ENCODE results near the gene ING2.
"Not testable (repeated sequence)": the region's sequence is repeated elsewhere in the genome, so short reads cannot be mapped to it uniquely, and the experiment has no call there.

The ING2 gene, protein sequence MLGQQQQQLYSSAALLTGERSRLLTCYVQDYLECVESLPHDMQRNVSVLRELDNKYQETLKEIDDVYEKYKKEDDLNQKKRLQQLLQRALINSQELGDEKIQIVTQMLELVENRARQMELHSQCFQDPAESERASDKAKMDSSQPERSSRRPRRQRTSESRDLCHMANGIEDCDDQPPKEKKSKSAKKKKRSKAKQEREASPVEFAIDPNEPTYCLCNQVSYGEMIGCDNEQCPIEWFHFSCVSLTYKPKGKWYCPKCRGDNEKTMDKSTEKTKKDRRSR

DNA sequence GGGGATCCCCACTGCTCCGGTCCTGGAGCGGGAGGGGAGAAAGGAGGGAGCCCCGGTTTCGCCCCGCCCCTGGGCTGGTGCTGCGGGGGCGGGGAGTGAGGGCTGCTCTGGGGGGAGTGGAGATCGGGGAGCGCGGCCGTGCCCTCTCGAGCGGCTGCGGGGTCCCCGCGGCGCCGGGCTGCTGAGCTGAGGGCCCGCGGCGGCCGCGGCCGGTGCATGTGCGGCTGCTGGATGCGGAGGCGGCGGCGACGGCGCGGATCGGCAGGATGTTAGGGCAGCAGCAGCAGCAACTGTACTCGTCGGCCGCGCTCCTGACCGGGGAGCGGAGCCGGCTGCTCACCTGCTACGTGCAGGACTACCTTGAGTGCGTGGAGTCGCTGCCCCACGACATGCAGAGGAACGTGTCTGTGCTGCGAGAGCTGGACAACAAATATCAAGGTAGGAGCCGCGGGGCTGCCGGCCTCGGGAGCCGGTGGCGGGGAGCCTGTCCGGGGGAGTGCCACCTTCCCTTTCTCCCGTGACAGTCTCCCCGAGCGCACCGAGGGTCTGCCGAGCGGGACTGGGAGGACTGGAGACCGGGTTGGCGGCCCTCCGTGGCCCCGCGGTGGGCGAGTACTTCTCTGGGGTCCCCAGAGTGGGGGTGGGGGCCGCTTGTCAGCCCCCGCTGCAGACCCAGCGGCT lies at the start of gene ING2:
Gene ING2, plus strand, starts transcription at position 129 of the 681 bp plus-strand sequence. Its CDS starts 138 bp downstream, at position 267.
- DNase-seq, result peak; percentile 68

DNA sequence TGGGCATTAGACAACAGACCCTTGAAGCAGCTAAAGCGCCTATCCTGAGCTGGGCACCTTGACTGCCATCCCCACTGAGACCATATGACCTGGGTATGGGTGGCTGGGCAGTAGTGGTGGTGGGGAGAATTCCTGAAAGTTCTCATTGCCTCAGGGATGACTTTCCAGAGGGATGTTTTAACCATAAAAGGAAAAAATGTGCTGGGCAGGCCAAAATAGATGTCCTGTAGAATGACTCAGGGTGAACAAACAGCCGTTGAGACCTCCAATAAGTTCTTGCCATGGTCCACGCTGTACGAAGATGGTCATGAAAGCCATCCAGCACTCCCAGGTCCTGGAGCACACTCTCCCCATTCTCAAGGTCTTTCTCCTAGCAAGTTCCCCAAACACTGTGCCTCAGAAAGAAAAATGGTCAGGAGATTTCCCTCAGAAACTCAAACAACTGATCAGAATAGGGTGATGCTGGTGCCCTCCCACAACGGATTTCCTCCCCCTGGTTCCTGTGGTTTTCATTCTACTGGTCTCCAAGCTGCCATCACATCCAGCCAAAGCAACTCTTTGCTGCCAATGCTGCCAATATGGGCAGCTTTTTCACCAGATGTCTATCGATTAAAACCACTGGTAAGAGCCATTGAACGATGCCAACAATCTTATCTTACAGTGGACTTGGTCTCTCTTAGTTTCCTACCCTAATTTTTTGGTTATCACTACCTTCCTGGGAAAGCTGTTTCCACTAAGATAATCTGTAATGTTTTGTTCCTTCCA lies 49.2 kb upstream of the ING2 start:
- DNase-seq, result peak; percentile 47

DNA sequence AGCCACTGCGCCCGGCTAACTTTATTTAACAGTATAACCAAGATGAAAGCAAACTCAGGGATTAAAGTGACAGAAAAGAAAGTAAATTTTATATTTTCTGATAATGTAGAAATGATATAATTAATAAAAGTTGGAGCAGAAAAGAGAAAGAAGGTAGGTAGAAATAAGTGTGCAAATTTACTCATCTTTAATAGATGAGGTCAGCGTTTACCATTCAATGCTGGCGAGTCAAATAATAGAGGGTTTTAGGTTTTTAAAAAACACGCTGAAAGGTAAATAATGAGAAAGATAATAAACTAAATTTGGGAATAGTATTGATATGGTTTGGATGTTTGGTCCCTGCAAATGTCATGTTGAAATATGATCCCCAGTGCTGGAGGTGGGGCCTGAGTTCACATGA lies 46.9 kb upstream of the ING2 start:
- DNase-seq, result no peak

DNA sequence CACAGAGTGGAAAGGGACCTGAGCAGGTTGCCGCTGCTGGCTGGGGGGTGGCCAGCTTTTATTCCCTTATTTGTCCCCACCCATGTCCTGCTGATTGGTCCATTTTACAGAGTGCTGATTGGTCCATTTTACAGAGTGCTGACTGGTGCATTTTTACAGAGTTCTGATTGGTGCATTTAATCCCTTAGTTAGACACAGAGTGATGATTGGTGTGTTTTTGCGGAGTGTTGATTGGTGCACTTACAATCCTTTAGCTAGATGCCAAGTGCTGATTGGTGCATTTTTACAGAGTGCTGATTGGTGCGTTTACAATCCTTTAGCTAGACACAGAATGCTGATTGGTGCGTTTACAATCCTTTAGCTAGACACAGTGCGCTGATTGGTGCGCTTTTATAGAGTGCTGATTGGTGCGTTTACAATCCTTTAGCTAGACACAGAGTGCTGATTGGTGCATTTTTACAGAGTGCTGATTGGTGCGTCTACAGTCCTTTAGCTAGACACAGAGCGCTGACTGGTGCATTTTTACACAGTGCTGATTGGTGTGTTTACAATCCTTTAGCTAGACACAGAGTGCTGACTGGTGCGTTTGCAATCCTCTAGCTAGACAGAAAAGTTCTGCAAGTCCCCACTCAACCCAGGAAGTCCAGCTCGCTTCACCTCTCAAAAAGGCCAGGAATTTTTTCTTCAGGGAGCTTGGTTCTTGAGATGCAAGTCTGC lies 40.8 kb upstream of the ING2 start:
- not testable (repeated sequence) for DNase-seq

DNA sequence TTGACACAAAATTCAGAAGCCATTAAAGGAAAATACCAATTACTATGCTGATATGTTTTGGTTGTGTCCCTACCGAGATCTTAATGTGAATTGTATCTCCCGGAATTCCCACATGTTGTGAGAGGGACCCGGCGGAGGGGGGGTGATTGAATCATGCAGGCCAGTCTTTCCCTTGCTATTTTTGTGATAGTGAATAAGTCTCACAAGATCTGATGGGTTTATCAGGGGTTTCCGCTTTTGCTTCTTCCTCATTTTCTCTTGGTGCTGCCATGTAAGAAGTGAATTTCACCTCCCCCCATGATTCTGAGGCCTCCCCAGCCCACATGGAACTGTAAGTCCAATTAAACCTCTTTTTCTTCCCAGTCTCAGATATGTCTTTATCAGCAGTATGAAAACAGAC lies 39.0 kb upstream of the ING2 start:
- peak; percentile 70 for DNase-seq

DNA sequence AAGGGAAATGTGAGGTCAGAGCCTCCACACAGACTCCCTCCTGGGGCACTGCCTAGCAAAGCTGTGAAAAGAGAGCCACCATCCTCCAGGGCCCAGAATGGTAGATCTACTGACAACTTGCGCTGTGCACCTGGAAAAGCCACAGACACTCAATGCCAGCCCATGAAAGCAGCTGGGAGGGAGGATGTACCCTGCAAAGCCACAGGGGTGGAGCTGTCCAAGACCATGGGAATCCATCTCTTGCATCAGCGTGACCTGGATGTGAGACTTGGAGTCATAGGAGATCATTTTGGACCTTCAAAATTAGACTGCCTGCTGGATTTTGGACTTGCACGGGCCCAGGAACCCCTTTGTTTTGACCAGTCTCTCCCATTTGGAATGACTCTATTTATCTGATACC lies 37.6 kb upstream of the ING2 start:
- no peak for DNase-seq

DNA sequence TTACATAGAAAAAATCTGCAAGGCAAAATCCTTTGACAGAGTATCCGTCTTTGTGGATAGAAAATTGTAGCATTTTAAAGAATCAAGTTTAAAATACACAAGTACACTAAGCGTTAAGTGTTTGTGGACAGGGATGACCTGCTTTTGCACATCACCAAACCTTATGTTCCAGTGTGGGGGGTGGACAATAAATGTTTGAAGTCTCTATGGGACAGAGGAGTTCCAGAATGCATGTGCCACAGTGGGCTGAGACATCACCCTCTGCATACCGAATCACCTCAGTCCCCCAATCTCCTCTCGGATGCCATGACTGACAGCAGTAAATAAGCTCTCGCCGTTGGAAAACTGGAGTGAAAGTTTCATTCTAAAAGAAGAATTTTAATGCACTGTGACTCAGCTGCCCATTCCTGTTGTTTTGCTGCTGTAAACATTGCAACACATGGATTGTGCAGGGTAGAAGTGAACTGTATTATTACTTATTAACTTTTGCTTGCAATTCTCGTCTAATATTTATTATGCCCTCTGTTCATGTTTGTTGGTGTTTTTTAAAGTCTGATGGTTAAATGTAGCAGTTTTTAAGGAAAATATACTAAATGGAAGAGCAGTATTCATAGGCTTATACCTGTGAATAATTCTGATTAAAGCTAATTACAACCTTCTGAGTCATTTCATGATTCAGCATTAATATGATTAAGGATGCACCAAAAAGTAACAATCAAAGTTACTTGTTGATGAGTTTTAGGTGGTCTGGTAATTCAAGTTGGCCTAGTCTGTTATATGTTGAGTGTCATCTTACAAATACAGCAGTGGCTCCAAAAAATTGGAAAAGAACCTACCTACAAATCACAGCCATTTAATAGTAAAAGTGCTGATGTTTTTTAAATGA lies 36.4 kb upstream of the ING2 start:
- DNase-seq, result no peak

DNA sequence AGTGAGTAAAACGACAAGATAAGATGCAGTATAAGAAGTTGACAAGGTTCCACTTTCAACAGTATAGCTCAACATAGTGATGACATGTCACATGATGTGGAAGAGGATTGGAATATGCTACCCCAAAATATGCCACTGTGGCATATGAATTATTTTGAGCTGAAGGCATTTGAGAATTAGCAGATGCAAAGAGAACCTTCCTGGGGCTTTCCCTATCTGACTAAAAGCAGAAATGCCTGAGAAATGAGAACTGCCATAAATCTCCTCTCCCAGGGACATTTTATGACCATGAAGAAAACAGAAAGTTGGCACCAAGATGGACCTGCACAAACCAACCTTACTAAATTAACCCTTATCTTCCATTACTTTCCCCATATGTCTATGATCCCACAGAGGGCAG lies 35.6 kb upstream of the ING2 start:
- DNase-seq, result peak; percentile 15

DNA sequence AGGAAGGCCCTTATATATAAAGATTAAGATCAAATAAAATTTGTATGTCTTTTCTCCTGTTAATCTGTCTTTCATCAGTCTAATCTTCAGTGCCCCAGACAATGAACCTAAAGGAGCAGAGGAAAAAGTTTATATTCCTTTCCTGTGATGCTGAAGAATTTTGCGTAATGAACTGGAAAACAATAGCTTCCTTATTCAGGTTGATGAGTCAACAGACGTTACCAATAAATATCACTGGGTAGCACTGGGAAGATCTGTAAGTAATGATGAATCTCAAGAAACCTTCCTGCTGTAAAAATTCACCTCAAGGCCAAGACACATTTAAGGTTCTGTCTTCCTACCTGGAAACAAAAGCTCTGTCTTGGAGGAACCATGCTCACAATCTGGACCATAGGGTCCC lies 34.9 kb upstream of the ING2 start:
- no peak for DNase-seq

DNA sequence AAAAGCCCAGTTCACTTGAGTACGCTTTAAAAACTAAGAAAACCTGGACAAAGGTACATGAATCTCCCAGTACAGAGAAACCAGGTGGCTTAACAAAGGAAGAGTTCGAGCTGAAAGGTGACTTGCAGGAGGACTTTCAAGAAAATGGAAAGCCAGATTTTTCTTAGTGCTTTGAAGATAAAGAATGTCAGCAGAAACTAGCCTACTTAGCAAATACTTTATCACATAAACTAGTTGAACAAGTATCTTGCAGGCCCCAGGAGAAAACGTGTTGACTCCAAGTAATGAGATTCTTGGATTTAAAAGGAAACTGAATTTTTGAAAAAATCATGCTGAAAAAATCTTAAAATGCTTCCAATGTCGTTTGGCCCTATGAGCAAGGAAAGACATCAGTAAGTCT lies 34.0 kb upstream of the ING2 start:
- no peak for DNase-seq

DNA sequence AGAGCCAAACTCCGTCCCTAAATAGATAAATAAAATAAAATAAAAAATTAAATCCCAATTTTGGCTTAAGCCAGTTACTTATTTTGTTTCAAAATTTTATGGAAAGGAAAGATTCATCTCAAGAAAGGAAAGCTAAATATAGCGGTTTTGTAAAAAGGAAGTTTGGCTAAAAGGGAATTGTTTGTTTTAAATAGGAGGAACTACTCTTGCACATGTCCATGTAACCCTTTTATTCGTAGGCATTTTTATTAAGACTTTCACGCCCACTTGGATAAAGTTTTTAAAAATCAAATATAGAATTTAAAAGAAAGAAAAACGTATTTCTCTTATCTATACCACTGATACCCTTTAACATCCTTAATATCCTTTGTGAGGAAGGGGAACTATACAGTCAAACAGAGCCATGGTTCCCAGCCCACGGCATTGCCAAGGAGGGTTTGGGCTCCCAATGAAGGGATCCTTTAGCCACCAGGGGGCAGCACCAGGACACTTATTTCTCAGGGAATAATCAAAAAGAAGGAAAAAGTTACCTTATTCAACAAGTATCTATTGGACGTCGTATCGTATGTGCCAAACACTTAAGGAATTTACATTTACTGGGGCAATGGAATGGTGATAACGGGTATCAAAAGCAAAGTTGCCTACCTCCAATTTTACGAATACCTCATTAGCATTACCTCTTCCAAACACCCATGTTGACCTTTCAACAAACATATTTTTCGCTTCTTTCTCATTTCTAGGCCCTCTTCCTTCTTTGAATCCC lies 32.7 kb upstream of the ING2 start:
- DNase-seq, result peak; percentile 73

DNA sequence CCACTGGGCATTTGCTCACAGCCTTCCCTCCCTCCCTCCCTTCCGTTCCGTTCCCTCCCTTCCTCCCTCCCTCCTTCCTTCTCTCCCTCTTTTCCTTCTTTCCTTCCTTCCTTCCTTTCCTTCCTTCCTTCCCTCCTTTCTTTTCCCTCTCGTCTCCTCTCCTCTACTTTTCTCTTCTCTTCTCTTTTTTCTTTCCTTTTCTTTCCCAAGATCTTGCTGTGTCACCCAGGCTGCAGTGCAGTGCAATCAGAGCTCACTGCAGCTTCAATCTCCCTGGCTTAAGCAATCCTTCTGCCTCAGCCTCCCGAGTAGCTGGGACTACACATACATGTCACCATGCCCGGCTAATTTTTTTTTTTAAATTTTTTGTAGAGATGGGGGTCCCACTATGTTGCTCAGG lies 26.7 kb upstream of the ING2 start:
- DNase-seq, result no peak

DNA sequence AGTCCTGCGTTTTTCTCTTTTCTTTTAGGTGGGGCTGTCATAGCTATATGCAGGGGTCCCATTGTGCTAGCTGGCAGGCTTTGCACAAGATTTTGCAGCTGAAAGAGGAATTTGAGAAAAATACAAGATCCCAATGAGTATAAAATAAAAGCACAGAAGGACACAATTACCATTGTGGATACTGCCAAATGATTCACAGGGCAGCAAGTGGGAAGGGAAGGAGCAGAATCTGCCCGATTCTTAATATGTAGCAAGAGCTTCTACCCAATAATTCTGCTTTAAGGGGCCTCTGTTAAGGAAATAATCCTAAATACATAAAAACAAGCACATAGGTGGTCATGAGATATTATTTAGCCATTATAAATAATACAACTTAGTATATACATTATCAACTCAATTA lies 25.9 kb upstream of the ING2 start:
- DNase-seq, result no peak

DNA sequence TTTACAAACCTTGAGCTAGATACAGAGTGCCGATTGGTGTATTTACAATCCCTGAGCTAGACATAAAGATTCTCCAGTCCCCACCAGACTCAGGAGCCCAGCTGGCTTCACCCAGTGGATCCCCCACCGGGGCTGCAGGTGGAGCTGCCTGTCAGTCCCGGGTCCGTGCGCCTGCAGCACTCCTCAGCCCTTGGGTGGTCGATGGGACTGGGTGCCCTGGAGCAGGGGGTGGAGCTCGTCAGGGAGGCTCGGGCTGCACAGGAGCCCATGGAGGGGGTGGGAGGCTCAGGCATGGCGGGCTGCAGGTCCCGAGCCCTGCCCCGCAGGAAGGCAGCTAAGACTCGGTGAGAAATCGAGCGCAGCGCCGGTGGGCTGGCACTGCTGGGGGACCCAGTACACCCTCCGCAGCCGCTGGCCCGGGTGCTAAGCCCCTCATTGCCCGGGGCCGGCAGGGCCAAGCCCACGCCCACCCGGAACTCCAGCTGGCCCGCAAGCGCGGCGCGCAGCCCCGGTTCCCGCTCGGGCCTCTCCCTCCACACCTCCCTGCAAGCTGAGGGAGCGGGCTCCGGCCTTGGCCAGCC lies 22.3 kb upstream of the ING2 start:
- not testable (repeated sequence) for DNase-seq

DNA sequence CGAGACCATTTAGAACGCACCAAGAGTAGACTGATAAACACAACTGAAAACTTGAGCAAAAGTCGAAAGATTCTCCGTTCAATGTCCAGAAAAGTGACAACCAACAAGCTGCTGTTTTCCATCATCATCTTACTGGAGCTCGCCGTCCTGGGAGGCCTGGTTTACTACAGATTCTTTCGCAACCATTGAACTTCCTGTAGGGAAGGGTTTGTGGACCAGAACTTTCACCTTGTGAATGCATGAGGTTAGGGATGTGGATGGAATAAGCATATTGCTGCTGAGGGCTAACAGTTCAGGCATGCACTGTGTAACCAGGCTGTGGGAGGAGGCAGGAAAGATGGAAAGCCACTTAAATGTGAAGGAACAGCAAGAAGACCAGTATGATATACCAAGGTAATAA lies 20.9 kb upstream of the ING2 start:
- no peak for DNase-seq

DNA sequence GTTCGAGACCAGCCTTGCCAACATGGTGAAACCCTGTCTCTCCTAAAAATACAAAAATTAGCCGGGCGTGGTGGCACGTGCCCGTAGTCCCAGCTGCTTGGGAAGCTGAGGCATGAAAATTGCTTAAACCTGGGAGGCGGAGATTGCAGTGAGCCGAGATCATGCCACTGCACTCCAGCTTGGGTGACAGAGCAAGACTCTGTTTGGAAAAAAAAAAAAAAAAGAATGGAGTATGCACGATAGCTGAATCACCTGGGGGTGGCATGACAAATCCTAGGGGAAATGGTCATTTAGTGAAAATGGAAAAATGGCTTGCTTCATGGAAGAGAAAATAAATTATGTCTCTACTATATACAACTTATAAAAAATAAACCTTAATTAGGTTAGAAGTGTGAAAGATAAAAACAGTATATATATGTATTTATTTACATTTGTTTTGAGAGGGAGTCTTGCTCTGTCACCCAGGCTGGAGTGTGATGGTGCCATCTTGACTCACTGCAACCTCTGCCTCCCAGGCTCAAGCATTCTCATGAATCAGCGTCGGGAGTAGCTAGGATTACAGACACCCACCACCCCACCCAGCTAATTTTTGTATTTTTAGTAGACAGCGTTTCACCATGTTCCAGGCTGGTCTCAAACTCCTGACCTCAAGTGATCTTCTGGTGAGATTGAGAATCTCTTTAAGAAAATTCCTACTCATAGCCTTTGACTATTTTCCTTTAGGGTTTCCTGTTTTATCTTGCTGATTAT lies 19.3 kb upstream of the ING2 start:
- no peak for DNase-seq

DNA sequence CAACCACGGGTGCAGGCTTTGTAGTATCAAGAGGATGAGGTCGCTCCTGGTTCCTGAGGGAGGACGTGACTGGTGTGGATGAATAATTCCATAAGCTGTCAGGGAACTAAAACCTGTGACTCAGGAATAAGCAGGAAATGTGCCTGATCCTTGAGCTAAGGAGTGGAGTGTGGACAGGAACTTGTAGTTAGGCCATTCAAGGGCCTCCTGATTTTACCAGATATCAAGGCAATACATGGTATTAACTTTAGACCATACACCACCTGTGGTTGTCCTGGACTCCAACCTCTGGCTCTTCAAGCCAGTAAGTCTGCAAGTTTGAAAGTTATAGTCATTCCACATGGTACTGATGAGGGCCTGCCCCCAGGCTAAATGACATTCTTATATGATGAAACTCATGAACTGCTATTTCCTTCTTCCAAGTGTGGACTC lies 12.1 kb upstream of the ING2 start:
- no peak for DNase-seq

DNA sequence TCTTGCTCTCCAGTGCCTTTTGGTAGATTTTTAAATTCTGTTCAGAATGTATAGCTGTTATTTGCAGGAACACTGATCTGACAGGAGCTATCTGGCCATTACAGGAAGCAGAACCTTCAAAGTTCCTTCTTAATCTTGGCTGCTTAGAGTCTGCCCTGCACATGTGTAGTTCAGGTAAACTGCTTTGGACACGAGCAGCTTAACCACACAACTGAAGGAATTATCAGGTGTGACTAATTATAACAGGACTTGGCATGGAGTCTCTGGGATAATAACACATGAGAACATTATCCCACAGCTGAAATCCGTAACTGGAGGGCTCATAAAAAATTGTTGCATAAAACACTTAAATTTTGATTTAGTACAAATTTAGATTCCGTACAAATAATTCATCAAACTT lies 11.6 kb upstream of the ING2 start:
- DNase-seq, result no peak

DNA sequence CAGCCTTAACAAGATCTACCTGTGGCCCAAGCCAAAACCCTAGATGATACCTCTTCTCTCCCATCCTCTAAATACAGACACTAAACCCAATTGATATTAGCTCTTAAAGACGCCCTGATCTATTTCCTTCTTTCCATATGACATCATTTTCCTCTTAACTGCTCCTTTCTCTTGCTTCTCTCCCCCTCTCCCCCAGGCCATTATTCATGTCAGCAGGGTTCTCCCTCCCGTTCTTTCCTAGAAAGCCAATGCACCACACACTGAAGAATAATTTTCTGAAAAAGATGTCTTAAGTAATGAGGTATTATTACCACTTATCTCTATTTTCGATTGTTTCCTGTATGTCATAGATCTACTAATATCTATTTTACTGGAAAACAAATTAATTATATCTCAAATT lies 9.7 kb upstream of the ING2 start:
- DNase-seq, result no peak

DNA sequence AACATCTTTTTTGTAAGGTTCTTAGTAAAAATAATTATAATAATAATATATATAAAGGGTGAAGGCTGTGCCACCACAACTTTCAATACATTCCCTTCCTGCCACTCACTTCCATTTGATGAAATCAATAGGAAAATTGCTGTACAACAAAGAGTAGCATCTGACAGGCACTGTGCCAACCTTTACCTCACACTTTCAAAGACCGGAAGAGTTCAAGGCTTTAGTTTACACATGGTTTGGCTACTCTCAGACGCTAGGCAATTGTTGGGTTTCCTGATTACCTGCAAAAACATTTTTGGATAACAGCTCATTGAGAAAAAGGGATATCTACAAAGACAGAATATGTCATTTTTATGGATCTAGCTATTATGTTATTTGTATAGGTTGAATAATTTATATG lies 5.5 kb upstream of the ING2 start:
- no peak for DNase-seq

All from MV-4-11 (cell line).